HEK293T (cell line): ENCODE measurements around the gene ARHGAP6.

Experiments used
- ARNT ChIP-seq: fragments of 450-650 bp; IDR thresholded peaks from 2 replicates; pipeline ENCODE4 v1.6.1; 2017; ENCODE audit warnings: mild to moderate bottlenecking
- BHLHE40 ChIP-seq: fragments of 450-650 bp; IDR thresholded peaks from 2 replicates; pipeline ENCODE4 v1.6.1; 2016; ENCODE audit warnings: mild to moderate bottlenecking, moderate library complexity, borderline replicate concordance
- CTBP1 ChIP-seq: fragments of 450-650 bp; IDR thresholded peaks from 2 replicates; pipeline ENCODE4 v1.6.1; 2016; ENCODE audit warnings: borderline replicate concordance
- ELF4 ChIP-seq: fragments of 450-650 bp; IDR thresholded peaks from 2 replicates; pipeline ENCODE4 v1.6.1; 2017; ENCODE audit warnings: antibody characterized with exemption
- FOXA1 ChIP-seq: fragments of 450-650 bp; IDR thresholded peaks from 2 replicates; pipeline ENCODE4 v1.6.1; 2016; ENCODE audit warnings: mild to moderate bottlenecking
- FOXK2 ChIP-seq: fragments of 450-650 bp; IDR thresholded peaks from 2 replicates; pipeline ENCODE4 v1.6.1; 2016; ENCODE audit warnings: mild to moderate bottlenecking
- FOXM1 ChIP-seq: fragments of 450-650 bp; IDR thresholded peaks from 2 replicates; pipeline ENCODE4 v1.6.1; 2017; ENCODE audit warnings: mild to moderate bottlenecking, borderline replicate concordance
- HDGF ChIP-seq: fragments of 450-650 bp; IDR thresholded peaks from 2 replicates; pipeline ENCODE4 v1.6.1; 2017; ENCODE audit warnings: antibody characterized with exemption, borderline replicate concordance
- NFRKB ChIP-seq: fragments of 450-650 bp; IDR thresholded peaks from 2 replicates; pipeline ENCODE4 v1.6.1; 2016; ENCODE audit warnings: mild to moderate bottlenecking, moderate library complexity
- SP1 ChIP-seq: fragments of 450-650 bp; IDR thresholded peaks from 2 replicates; pipeline ENCODE4 v1.6.1; 2017
- SUZ12 ChIP-seq: fragments of 450-650 bp; IDR thresholded peaks from 2 replicates; pipeline ENCODE4 v1.6.1; 2016; ENCODE audit warnings: mild to moderate bottlenecking
- ZNF384 ChIP-seq: fragments of 450-650 bp; IDR thresholded peaks from 2 replicates; pipeline ENCODE4 v1.6.1; 2016
- TF ChIP-seq, protein P1 (sequence below): fragments of 450-650 bp; IDR thresholded peaks from 2 replicates; pipeline ENCODE4 v1.6.1; 2016

DNA sequence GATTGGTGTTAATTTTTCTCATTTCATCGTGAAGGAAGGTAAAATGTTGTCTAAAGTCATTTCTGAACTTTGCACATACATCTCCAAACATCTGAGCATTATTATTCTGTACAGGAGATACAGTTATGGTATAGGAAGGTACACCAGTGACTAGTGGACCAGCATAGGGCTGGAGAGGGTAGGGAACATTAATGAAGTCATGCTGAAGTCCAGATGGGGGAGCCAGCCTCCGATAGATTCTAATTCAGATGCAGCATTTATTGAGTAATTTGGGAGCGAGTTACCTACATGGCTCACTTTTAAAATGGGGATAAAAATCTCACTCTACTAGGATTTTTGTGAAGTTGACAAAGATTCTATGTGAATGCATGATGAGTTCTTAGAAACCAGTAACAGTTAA lies 337.6 kb downstream of the ARHGAP6 start:
- TF ChIP-seq NFRKB (no peak), ARNT (no peak), BHLHE40 (no peak), FOXK2 (no peak), HDGF (no peak), SP1 (no peak), SUZ12 (no peak), CTBP1 (no peak), ZNF384 (no peak), ELF4 (no peak), FOXA1 (no peak), FOXM1 (no peak)
- TF ChIP-seq, protein P1, sequence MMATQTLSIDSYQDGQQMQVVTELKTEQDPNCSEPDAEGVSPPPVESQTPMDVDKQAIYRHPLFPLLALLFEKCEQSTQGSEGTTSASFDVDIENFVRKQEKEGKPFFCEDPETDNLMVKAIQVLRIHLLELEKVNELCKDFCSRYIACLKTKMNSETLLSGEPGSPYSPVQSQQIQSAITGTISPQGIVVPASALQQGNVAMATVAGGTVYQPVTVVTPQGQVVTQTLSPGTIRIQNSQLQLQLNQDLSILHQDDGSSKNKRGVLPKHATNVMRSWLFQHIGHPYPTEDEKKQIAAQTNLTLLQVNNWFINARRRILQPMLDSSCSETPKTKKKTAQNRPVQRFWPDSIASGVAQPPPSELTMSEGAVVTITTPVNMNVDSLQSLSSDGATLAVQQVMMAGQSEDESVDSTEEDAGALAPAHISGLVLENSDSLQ = no peak
